ENCODE results near the gene SENP5. TPM values are rescaled to one million over a fixed set of nuclear protein-coding genes. Genes with fewer than 3 reads are reported as not detected.

SENP5 gene
- total and polyA plus RNA-seq, 9 of the 15 experiments (the other 6 are each of a cell fraction or from before 2014, with no cell fraction given) = 18.3 to 59.7 (median 35.8) TPM

DNA sequence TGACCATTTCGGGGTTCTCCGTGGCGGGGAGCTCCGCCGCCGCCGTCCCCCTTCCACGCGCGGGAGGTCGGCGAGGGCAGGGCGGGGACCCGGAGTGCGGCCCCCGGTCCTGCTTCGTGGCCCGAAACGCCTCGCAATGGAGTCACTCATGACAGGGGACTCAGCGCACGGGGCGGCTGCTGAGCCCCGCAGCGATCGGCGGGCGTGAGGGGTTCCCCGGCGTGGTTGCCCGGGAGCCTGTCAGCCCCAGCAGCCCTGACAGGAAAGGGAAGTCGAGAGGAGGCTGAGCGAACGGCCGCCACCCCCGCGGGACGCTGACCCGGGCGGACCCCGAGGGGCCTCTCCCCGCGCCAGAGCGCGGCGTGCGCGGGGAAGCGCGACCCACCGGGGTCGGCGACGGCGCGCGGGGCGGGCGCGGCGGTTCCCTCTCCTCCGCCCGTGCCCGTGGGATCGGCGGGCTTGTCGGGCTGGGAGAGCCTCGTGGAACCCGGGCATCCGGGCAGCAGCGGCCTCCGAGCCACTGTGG lies 101.5 kb downstream of the SENP5 start (continued):
- TF ChIP-seq, protein P1, sequence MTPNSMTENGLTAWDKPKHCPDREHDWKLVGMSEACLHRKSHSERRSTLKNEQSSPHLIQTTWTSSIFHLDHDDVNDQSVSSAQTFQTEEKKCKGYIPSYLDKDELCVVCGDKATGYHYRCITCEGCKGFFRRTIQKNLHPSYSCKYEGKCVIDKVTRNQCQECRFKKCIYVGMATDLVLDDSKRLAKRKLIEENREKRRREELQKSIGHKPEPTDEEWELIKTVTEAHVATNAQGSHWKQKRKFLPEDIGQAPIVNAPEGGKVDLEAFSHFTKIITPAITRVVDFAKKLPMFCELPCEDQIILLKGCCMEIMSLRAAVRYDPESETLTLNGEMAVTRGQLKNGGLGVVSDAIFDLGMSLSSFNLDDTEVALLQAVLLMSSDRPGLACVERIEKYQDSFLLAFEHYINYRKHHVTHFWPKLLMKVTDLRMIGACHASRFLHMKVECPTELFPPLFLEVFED (CRISPR knock-in tag; conservative IDR thresholded peaks at IDR 0.05) = no peak
- TF ChIP-seq EP400 (IDR thresholded peaks at IDR 0.05) = peak; percentile 33; the same call in 1 of the 2 replicates
- no peak for TF ChIP-seq STAG1 (CRISPR knock-in tag; IDR thresholded peaks at IDR 0.05; ENCODE audit: borderline replicate concordance)
- 0 out of 2 replicates have a peak, but pooled peaks have one; percentile 79 for TF ChIP-seq SMAD3 (CRISPR knock-in tag; conservative IDR thresholded peaks at IDR 0.05)
- TF ChIP-seq SMARCA5 (IDR thresholded peaks at IDR 0.05) = no peak
- TF ChIP-seq PREB (CRISPR knock-in tag; IDR thresholded peaks at IDR 0.05) = no peak
- no peak for TF ChIP-seq ETV5 (CRISPR knock-in tag; IDR thresholded peaks at IDR 0.05; ENCODE audit: low read depth)
- no peak for TF ChIP-seq CREM (IDR thresholded peaks at IDR 0.05; ENCODE audit: low read depth)
- TF ChIP-seq, protein P2, sequence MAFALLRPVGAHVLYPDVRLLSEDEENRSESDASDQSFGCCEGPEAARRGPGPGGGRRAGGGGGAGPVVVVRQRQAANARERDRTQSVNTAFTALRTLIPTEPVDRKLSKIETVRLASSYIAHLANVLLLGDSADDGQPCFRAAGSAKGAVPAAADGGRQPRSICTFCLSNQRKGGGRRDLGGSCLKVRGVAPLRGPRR (CRISPR knock-in tag; IDR thresholded peaks at IDR 0.05) = peak; percentile 89; the same call in 1 of the 2 replicates
- 0 out of 2 replicates have a peak, but pooled peaks have one; percentile 85 for TF ChIP-seq RBM14 (IDR thresholded peaks at IDR 0.05; ENCODE audit: borderline replicate concordance, insufficient read depth, low read depth, low read length)
- no peak for TF ChIP-seq LEF1 (IDR thresholded peaks at IDR 0.05)
- no peak for TF ChIP-seq HOXB6 (CRISPR knock-in tag; IDR thresholded peaks at IDR 0.05; ENCODE audit: borderline replicate concordance)
- 0 out of 2 replicates have a peak, but pooled peaks have one; percentile 28 for TF ChIP-seq ZNF197 (CRISPR knock-in tag; IDR thresholded peaks at IDR 0.05; ENCODE audit: low read depth)
- TF ChIP-seq E2F5 (CRISPR knock-in tag; IDR thresholded peaks at IDR 0.05) = 0 out of 2 replicates have a peak, but pooled peaks have one; percentile 39
- no peak for TF ChIP-seq IRF9 (tag; IDR thresholded peaks at IDR 0.05)
- TF ChIP-seq GABPB1 (CRISPR knock-in tag; IDR thresholded peaks at IDR 0.05) = peak; percentile 51; the same call in 1 of the 2 replicates
- TF ChIP-seq ILF3 (IDR thresholded peaks at IDR 0.05; ENCODE audit: borderline replicate concordance) = no peak
- no peak for TF ChIP-seq HNRNPL (IDR thresholded peaks at IDR 0.05; ENCODE audit: low read depth, low read length)
- no peak for TF ChIP-seq ATF3 (IDR thresholded peaks at IDR 0.05)
- TF ChIP-seq ATF3 (CRISPR knock-in tag; conservative IDR thresholded peaks at IDR 0.05) = no peak
- TF ChIP-seq SETDB1 (IDR thresholded peaks at IDR 0.05; ENCODE audit: low read length) = no peak
- no peak for TF ChIP-seq KAT2B (IDR thresholded peaks at IDR 0.05; ENCODE audit: low read depth, low read length)
- no peak for TF ChIP-seq C11orf30 (IDR thresholded peaks at IDR 0.05; ENCODE audit: low read depth)
- no peak for TF ChIP-seq TAF15 (IDR thresholded peaks at IDR 0.05; ENCODE audit: low read depth, low read length)
- TF ChIP-seq ARID1B (IDR thresholded peaks at IDR 0.05) = no peak

All from K562 (cell line).